CD4-positive, alpha-beta T cell treated with Interleukin-6 at 100 ng/mL for 8 hours (primary cell): ENCODE data around the gene PPIL3.

Experiments used
- DNase-seq: peaks from one replicate; pipeline ENCODE4 v3.0.0-alpha.2; 2020; ENCODE audit warnings: mixed read lengths, low spot score

PPIL3 gene

GRCh38 chr2:200860092-200860795 lies 28.6 kb downstream of the PPIL3 start:
- no peak for DNase-seq

GRCh38 chr2:200856806-200857205 lies 32.1 kb downstream of the PPIL3 start:
- no peak for DNase-seq

GRCh38 chr2:200852605-200853004 lies 36.3 kb downstream of the PPIL3 start:
- no peak for DNase-seq

DNA sequence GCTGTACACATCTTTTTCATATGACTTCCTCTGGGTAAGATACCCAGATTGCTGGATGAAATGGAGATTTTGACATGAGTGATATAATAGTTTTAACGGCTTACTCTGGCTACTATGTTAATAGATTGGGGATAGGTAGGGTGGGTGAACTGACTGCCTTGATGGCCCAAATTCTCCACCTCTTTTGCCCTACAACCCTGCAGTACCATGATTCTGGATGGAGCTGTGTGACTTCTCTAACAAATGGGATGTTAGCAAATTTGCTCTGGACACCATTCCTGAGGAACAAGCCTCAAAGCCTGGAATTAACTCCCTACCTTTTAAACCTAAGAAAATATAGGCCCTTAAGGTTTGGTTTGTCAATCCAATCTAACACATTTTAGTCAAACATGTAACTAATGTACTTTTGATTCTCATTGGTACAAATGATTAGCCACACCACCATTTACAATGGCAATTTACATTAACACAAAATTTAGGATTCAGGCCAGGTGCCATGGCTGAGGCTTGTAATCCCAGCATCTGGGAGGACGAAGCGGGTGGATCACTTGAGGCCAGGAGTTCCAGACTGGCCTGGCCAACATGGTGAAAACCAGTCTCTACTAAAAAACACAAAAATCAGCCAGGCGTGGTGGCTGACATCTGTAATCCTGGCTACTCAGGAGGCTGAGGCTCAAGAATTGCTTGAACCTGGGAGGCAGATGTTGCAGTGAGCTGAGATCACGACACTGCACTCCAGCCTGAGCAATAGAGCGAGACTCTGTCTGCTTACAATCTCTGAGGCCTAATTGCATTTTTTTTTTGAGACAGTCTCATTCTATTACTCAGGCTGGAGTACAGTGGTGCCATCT lies 37.3 kb downstream of the PPIL3 start:
- DNase-seq: no peak

- DNase-seq: no peak
Observed at GRCh38 chr2:200850512-200851256, 38.2 kb downstream of the PPIL3 start.

DNA sequence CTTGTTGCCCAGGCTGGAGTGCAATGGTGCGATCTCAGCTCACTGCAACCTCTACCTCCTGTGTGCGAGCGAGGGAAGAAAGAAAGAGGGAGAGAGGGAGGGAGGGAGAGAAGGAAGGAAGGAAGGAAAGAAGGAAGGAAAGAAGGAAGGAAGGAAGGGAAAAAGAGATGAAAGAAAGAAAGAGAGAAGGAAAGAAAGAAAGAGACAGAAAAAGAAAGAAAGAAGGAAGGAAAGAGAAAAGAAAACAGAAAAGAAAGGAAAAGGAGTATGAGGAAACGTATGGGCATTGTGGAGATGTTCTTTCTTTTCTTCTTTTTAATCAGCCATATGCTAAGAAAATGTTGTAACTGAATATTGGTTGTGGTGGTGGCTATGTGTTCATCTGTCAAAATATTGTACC lies 40.9 kb downstream of the PPIL3 start:
- no peak for DNase-seq

DNA sequence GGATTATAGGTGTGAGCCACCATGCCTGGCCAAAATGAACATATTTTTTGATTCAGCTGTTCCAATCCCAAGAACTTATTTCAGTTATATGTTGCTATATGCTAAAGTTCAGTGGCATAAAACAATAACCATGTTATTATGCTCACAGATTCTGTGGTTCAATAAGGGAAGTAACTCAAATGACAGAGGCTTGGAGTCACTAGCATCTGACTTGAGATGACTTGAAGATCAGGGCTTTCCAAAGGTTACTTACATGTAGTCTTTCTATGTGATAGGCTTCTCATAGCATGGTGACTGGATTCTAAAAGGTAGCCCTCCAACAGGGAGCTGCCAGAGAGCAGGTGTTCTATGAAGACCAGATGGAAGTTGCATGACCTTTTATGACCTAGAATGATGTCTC lies 41.6 kb downstream of the PPIL3 start:
- no peak for DNase-seq

GRCh38 chr2:200845669-200846325 lies 43.1 kb downstream of the PPIL3 start:
- DNase-seq: no peak

- DNase-seq: no peak
Observed at GRCh38 chr2:200845194-200845593, 43.7 kb downstream of the PPIL3 start.

GRCh38 chr2:200843993-200844948 lies 44.6 kb downstream of the PPIL3 start:
- DNase-seq: no peak

GRCh38 chr2:200839513-200839912 lies 49.4 kb downstream of the PPIL3 start:
- DNase-seq: no peak

DNA sequence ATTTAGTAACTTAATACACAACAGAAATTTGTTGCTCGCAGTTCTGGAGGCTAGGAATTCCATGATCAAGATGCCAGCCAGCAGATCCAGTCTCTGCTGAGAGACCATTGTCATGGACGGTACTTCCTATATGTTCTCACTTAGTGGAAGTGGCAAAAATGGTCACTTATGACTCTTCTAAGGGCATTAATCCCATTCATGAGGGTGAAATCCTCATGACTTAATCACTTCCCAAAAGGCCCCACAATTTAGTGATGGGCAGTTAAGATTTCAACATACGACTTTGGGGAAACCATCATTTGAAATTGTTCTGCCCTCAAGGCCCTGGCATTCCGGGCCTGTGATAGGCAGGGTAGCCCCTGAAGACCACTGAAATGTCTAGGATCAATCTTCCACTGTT lies 54.2 kb downstream of the PPIL3 start:
- no peak for DNase-seq

DNA sequence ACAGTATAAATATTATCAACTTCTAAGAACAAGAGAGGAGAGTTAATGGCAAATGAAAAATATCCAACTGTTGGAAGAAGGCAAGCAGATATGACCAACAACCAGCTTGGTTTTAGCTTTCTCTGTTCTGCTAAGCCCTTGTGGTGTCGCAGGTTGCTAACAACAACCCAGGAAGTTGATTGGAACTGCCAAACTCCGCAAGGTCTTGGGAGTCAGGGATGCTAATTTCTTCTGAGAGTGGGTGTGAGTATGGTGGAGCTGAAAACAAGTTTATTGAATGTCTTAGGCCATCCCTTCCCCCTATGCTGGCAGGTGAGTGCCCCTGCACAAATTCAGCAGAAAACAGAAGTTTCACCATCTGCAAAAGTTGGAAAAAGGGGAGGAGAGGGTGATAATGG lies 59.6 kb downstream of the PPIL3 start:
- DNase-seq: no peak

DNA sequence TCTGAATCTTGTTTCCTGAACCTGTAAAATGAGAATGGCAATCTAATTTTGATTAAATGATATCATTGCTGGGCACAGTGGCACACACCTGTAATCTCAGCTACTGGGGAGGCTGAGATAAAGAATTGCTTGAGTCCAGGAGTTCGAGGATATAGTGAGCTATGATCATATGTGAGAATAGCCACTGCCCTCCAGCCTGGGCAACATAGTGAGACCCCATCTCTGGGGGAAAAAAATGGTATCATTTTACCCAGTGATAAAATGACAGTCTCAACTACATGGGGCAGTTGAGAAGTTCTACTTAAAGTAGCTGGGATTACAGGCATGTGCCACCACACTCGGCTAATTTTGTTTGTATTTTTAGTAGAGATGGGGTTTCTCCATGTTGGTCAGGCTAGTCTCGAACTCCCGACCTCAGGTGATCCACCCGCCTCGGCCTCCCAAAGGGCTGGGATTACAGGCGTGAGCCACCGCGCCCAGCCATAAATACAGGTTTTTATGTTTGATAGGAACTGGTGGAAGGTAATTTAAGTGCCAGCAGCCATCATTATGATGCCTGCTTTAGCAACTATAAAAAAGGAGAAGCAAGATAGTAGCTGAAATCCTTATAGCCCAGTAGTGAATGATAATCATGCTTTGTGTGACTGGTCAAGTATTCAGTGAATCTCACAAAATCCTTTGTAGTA lies 60.2 kb downstream of the PPIL3 start:
- DNase-seq: no peak

DNA sequence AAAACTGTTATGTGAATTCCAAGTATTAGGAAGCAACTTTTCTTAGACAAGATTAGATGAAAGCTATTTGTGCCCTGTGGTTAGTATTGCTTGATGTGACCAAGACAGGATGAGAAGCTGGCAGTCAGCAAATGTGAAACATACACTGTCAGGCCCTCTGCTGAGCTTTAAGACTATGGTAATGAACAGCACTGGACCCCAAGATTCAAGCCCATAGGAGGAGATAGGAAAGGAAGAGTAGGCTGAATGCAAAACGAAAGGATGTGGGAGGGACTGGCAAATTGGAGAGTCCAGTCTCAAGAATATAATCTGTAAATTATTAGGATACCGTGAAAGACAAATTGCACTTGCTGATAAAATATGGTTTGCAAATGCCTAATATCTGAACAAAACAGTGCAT lies 60.8 kb downstream of the PPIL3 start:
- DNase-seq: no peak

DNA sequence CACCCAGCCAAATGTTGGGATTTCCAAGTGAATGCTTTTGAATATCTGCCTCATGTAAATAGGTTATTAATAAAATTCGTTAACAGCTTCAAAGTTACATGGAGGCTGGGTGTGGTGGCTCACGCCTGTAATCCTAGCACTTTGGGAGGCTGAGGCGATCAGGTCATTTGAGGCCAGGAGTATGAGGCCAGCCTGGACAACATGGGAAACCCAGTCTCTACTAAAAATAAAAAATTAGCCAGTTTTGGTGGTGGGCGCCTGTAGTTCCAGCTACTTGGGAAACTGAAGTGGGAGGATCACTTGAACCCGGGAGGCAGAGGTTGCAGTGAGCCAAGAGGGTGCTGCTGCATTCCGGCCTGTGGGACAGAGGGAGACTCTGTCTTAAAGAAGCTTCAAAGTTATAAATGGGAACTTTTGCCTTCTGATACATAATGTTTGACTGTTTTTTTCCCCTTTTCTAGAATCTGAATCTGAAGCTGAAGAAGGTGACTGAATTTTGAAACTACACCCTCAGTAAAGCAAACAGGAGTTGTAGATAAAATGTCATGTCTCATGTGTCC lies 67.1 kb downstream of the PPIL3 start:
- no peak for DNase-seq
